AG04450 (cell line): ENCODE measurements around the gene RBM4. TPM values are rescaled to one million over a fixed set of nuclear protein-coding genes. Genes with fewer than 3 reads are reported as not detected.

Experiments used
- CTCF ChIA-PET: fragments of 300-600, 350-600 bp; formaldehyde crosslinking; extraction: SDS; loops from one replicate; lab custom pipeline; 2022; ENCODE audit warnings: antibody characterized with exemption, inconsistent platforms; lab: Charles Lee
- POLR2A ChIA-PET: fragments of 350-600 bp; formaldehyde crosslinking; extraction: SDS; loops from one replicate; lab custom pipeline; 2021; ENCODE audit warnings: antibody characterized with exemption, inconsistent platforms; lab: Yijun Ruan, JAX
- DNase-seq: peaks from one replicate; pipeline ENCODE4 v3.0.0-alpha.2; 2011; ENCODE audit warnings: low read depth, low spot score
- H3K27ac ChIP-seq: one replicate; pipeline ENCODE4 v1.5.1; 2012; ENCODE audit warnings: low read depth, low read length, control low read depth
- H3K27me3 ChIP-seq: one replicate; pipeline ENCODE4 v1.6.0; 2012; ENCODE audit warnings: low read length; ENCODE audit not compliant: control insufficient read depth, insufficient read depth
- H3K4me3 ChIP-seq: 2 replicates; pipeline ENCODE4 v1.5.1; 2011; ENCODE audit warnings: mild to moderate bottlenecking, low read depth, low read length, control low read depth
- H3K9me3 ChIP-seq: 2 replicates; pipeline ENCODE4 v1.5.1; 2012; ENCODE audit warnings: low read length; ENCODE audit not compliant: control insufficient read depth, insufficient read depth
- CTCF ChIP-seq: IDR thresholded peaks from 2 replicates; pipeline ENCODE4 v1.5.1; 2011; ENCODE audit warnings: low read depth, low read length, control low read depth, inconsistent platforms
- polyA plus RNA-seq: library from polyadenylated mRNA; depleted of rRNA; stranded (reverse); fragments of >200 nt; gene quantifications from 2 replicates; pipeline ENCODE4 v1.2.3, GENCODE V29; 2011

The RBM4 gene
- polyA plus RNA-seq, 1 experiment: 272 TPM

GRCh38 chr11:66676282-66676919 is 37.9 kb downstream of the RBM4 start:
- no peak for DNase-seq
- Histone ChIP-seq H3K4me3 (peak overlapping the region; percentile 76), H3K27me3 (no peaks in the 10 kb centered on the region), H3K27ac (peak overlapping the region; percentile 96), H3K9me3 (no peaks in the 10 kb centered on the region; the same call in 1 of the 2 replicates)
- TF ChIP-seq CTCF: no peak
- ChIA-PET POLR2A (interaction anchor here (2.4 kb wide), 1 partner anchor 38 kb away, joined by 20 read pairs; the partner anchor contains the start of gene RBM4), CTCF (interaction anchor here (0.5 to 2.5 kb wide), 3 partner anchors 98 to 283 kb away, joined by 3 to 29 read pairs (median 3); no protein-coding TSS in a partner anchor)

DNA sequence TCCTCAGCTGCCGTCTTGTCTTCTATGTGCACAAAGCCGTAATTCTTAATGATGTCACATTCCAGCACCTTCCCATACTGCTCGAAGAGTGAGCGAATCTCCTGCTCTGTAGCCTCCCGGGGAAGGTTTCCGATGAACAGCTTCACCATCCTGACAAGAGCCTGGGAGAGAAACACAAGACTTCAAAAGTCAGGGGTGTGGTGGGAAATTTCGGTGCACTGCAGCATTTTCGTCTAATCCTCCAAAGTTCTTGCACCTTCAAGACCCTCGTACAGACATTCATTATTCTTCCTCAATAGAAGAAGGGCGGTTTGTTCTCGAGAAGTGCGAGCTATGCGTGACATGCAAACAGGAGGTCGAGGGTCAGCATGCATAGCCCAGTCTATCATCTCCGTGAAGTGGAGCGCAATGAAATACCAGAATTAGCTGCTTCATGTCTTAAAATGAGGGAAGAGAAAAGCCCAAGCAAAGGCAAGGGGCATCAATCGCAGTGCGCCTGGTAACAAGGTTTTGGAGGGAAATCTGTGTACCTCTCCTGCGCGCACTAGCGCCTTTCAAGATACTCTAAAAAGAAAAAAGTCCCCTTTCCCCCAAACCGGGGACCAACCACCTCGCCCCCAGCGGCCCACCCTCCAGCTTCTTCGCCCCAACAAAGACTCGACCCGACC is 38.6 kb downstream of the RBM4 start:
- no peak for TF ChIP-seq CTCF
- no peak for DNase-seq
- POLR2A ChIA-PET: interaction anchor here (0.7 to 2.4 kb wide), 7 partner anchors 15 to 238 kb away, joined by 3 to 20 read pairs (median 4); partner anchors contain the start of genes ACTN3, MRPL11, RBM4 and ZDHHC24
- no peaks in the 10 kb centered on the region for H3K27me3 ChIP-seq
- H3K27ac ChIP-seq: peak overlapping the region; percentile 96
- CTCF ChIA-PET: interaction anchor here (0.5 to 2.5 kb wide), 8 partner anchors 9 to 282 kb away, joined by 3 to 29 read pairs (median 4); partner anchors contain the start of genes ACTN3 and ZDHHC24
- peak overlapping the region; percentile 76 for H3K4me3 ChIP-seq
- no peaks in the 10 kb centered on the region; the same call in 1 of the 2 replicates for H3K9me3 ChIP-seq

GRCh38 chr11:66677599-66678375 is 39.3 kb downstream of the RBM4 start, which contains the start of gene RBM4B:
Gene RBM4B, minus strand, starts transcription at chr11:66677887. Its CDS starts 808 bp downstream, at chr11:66677079.
- CTCF ChIA-PET: interaction anchor here (0.5 to 2.5 kb wide), 24 partner anchors 8 to 379 kb away, joined by 3 to 29 read pairs (median 3); partner anchors contain the start of genes ACTN3, CTSF and ZDHHC24
- peak within 1 kb of the TSS; percentile 76 for H3K4me3 ChIP-seq
- no peak for TF ChIP-seq CTCF
- H3K9me3 ChIP-seq: no peaks in the 10 kb centered on the region; the same call in 1 of the 2 replicates
- H3K27ac ChIP-seq: peak within 1 kb of the TSS; percentile 96
- POLR2A ChIA-PET: interaction anchor here (0.6 to 2.4 kb wide), 17 partner anchors 14 to 269 kb away, joined by 3 to 20 read pairs (median 4); partner anchors contain the start of genes ACTN3, CTSF, MRPL11 and RBM4
- peak; percentile 88 for DNase-seq
- H3K27me3 ChIP-seq: no peaks in the 10 kb centered on the region

DNA sequence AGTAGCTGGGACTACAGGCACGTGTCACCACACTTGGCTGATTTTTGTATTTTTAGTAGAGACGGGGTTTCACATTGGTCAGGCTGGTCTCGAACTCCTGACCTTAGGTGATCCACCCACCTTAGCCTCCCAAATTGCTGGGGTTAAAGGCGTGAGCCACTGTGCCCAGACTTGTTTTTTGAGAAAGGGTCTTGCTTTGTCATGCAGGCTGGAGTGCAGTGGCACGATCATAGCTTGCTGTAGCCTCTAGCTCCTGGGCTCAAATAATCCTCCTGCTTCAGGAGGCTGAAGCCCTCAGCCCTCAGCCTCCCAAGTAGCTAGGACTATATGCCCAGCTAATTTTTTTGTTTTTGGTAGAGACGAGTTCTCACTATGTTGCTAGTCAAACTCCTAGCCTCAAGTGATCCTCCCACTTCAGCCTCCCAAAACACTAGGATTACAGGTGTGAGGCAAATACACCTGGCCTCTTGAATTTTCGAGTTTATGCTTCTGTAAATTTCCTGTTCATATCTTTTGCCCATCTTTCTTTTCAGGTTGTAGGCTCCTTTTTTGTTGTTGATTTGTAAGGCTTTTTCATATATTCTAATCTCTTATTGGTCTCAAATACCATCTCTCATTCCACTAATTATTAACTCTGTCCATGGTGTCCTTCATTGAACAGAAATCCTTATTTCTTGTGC is 42.6 kb downstream of the RBM4 start:
- DNase-seq: no peak
- POLR2A ChIA-PET: no interaction called here

More for the DNA sequence above, 42.6 kb downstream of the RBM4 start:
- TF ChIP-seq CTCF: no peak
- CTCF ChIA-PET: interaction anchor here (0.6 to 1.2 kb wide), 3 partner anchors 13 to 153 kb away, joined by 3 read pairs; no protein-coding TSS in a partner anchor
- Histone ChIP-seq H3K9me3 (no peaks in the 10 kb centered on the region; the same call in 1 of the 2 replicates), H3K27me3 (no peaks in the 10 kb centered on the region), H3K4me3 (no peak overlapping the region), H3K27ac (no peak overlapping the region)
